22Rv1 (cell line): Measurements from ENCODE around the gene LRWD1.
A peak's percentile ranks its signal among the peaks of the same experiment; 100 is the strongest.
"Not testable (repeated sequence)": the region's sequence is repeated elsewhere in the genome, so short reads cannot be mapped to it uniquely, and the experiment has no call there.

Experiments used
- H3K27ac ChIP-seq: fragments of 450-650 bp; 2 replicates; pipeline ENCODE4 v1.5.1; 2017
- TF ChIP-seq, protein P1 (sequence below): fragments of 450-650 bp; IDR thresholded peaks from 2 replicates; pipeline ENCODE4 v1.5.1; 2017; ENCODE audit warnings: mild to moderate bottlenecking

The LRWD1 gene

DNA sequence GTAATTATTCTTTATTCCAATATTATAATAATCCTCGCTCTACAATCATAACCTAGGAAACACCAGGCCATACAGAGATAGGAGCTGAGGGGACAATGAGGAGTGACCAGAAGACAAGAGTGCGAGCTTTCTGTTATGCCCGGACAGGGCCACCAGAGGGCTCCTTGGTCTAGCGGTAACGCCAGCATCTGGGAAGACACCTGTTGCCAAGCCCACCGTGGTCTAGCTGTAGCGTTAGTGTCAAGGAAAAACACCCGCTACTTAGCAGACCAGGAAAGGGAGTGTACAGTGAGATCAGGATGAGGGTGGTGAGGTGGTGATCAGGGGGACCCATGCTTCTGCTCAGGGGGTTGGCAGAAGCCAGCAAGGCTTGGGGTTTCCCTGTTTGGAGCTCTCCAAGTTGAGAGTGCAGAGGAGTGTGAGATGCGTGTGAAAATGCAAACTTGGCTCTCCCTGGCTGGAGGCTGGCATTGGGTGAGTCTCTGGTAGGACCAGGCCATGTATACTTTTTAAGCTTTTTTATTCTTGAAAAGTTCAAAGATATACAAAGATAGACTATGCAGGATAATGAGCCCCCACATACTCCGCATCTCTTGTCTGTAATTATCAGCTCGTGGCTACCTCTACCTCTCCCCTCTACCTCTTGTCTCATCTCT, 15.3 kb downstream of the LRWD1 start:
- TF ChIP-seq, protein P1, sequence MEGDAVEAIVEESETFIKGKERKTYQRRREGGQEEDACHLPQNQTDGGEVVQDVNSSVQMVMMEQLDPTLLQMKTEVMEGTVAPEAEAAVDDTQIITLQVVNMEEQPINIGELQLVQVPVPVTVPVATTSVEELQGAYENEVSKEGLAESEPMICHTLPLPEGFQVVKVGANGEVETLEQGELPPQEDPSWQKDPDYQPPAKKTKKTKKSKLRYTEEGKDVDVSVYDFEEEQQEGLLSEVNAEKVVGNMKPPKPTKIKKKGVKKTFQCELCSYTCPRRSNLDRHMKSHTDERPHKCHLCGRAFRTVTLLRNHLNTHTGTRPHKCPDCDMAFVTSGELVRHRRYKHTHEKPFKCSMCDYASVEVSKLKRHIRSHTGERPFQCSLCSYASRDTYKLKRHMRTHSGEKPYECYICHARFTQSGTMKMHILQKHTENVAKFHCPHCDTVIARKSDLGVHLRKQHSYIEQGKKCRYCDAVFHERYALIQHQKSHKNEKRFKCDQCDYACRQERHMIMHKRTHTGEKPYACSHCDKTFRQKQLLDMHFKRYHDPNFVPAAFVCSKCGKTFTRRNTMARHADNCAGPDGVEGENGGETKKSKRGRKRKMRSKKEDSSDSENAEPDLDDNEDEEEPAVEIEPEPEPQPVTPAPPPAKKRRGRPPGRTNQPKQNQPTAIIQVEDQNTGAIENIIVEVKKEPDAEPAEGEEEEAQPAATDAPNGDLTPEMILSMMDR = peak; percentile 91
- H3K27ac ChIP-seq = not testable (repeated sequence)

DNA sequence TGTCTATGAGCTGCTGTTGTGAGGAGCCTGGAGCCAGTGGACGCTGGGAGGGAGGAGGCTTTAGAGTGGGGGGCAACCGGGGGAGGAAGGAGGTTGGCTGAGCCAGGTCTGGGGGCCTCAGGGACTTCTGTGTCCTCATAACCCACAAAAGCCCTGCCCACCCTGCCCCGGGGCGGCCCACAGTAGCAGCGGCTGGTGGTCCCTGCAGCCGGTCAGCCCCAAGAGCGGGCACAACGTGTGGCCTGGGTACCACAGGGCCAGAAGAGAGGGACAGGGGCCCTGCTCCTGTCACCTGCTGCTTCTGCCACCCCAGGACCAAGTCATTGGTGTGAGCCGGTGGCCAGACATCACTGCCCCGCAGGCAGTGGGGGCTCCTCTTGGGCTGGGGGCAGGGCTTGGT, 17.2 kb downstream of the LRWD1 start:
- H3K27ac ChIP-seq = not testable (repeated sequence)

DNA sequence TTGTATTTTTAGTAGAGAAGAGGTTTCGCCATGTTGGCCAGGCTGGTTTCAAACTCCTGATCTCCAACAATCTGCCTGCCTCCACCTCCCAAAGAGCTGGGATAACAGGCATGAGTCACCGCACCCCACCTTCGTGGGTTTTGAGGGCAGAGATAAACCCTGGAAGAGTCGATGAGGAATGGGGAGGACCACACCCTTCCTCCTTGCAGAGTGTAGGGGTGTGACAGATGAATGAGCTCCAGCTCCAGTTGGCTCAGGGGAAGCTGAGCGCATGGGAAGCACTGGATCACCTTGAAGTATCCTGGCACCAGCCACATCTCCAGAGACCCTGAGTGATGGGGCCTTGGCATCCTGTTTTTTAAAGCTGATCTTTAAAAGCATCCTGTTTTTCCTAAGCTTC, 19.5 kb downstream of the LRWD1 start:
- not testable (repeated sequence) for H3K27ac ChIP-seq

DNA sequence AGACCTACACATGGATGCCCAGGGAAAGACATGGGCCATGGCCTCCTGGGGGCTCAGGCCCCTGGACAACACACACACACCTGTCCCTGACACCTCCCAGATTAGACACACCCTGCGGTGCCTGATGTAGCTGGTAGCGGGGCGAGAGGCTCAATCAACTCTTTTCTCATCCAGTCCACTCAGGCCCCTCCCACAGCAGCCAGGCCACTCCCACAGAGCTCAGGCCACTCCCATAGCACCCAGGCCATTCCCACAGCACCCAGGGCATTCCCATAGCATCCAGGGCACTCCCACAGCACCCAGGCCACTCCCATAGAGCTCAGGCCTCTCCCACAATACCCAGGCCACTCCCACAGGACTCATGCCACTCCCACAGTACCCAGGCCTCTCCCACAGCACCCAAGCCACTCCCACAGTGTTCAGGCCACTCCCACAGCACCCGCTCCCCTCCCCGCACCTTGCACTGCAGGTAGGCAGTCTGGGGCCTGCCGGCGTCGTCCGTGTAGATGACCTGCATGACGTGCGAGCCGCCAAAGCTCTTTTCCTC, 25.8 kb downstream of the LRWD1 start:
- not testable (repeated sequence) for H3K27ac ChIP-seq

DNA sequence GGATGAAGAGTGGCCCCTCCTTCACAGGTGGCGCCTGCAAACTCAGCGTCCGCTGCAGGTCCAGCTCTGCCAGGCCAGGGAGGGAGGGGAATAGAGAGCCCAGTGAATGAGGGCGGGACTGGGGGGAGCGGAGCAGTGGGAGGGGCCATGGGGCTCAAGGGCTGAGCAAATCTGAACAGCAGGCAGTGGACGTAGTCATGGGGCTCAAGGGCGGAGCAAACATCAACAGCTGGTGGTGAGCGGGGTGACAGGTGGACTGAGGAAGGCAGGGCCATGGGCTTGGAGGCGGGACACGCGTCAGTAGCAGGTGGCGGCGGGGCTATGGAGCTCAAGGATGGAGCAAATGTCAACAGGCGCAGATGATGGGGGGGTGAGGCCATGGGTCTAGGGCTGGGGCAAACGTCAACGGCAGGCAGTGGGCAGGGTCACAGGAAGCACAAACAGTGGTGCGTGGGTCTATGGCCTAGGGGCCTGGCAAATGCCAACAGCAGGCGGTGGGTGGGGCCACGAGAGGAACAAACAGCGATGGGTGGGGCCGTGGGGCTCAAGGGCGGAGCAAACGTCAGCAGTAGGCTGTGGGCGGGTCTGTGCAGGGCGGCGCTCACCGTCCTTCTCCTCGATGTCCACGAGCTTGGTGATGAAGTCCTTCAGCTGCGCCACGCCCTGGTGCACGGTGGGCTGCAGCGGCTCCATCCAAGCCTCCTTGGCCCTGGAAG, 28.6 kb downstream of the LRWD1 start:
- not testable (repeated sequence) for H3K27ac ChIP-seq

DNA sequence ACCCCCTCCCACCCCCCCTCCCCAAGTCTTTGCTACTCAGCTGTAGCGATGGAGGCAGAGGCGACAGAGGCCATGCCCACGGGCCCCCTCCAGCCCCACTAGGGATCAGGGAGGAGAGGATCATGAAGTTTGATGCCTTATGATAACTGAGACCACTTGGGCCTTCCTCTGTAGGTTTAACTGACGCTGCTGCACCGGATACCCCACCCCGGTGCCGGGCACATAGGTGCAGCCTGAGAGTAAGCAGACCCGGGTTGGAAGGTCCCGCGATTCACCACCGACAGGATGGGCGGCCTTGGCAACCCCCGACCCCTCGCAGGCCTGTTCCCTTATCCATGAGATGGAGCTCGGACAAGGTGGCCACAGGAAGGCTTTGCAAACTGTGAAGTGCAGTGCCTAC, 29.2 kb downstream of the LRWD1 start:
- not testable (repeated sequence) for H3K27ac ChIP-seq

DNA sequence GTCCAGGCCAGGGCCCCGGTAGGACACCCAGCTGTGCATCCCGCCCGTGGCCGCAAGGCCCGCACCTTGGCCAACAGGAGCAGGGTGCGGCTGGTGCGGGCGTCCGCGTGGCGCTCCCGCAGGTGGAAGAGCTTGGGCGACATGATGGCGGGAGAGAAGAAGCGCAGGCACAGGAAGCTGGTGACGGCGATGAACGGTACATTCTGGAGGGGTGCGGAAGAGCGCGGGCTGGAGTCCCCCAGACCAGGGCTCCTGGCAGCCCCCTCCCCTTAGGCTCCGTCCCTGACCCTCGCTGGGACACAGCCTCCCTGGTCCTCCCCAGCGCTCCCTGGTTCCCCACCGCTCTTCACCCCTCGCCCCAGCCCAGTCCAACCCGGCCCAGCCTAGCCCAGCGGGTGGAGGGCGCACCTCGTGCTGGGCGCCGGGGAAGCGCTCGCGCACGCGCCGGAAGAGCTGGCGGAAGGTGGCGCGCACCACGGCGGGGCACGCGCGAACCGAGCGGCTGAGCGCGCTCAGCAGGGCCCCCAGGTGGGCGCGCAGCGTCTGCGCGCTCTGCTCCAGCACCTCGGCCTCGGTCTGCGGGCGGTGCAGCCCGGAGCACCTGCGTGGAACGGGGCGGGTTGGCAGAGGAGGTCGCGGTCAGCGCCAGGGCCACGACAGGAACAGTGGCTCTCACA, 29.8 kb downstream of the LRWD1 start:
- not testable (repeated sequence) for H3K27ac ChIP-seq

DNA sequence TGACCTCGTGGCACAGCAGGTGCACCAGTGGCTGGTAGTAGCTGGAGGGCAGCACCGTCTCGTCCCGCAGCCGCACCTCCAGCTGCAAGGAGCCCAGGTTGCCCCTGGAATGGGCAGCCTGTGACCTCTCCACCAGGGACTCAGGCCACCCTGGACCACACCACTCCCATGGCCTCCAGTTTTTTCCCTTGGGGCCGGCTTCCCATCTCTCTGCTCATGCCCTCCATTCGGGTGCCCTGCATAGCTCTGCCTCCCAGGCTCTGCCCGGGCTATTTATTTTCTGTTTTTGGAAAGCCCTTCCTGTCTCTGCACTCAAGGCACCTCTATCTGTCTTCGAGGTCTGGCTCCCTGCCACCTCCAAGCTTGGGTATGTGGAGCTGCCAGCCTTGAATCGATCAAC, 32.1 kb downstream of the LRWD1 start:
- H3K27ac ChIP-seq = not testable (repeated sequence)

DNA sequence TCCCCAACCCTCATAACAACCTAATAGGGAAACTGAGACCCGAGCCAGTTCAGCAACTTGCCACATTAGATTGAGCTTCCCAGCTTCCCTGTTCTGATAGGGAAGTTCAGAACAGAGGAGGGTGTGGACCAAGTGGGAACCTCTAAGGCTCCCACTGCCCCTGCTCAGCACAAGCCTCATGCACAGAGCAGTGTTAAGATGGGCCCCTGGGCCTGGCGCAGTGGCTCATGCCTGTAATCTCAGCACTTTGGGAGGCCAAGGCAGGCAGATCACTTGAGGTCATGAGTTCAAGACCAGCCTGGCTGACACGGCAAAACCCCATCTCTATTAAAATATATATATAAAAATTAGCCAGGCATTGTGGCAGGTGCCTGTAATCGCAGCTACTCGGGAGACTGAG, 32.5 kb downstream of the LRWD1 start:
- H3K27ac ChIP-seq = not testable (repeated sequence)

DNA sequence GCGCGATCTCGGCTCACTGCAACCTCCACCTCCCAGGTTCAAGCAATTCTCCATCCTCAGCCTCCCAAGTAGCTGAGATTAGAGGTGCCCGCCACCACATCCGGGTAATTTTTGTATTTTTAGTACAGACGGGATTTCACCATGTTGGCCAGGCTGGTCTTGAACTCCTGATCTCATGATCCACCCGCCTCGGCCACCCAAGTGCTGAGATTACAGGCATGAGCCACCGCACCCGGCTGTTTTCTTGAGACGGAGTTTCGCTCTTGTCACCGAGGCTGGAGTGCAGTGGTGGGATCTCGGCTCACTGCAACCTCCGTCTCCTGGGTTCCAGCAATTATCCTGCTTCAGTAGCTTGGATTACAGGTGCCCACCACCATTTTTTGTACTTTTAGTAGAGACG, 33.5 kb downstream of the LRWD1 start:
- H3K27ac ChIP-seq = not testable (repeated sequence)

DNA sequence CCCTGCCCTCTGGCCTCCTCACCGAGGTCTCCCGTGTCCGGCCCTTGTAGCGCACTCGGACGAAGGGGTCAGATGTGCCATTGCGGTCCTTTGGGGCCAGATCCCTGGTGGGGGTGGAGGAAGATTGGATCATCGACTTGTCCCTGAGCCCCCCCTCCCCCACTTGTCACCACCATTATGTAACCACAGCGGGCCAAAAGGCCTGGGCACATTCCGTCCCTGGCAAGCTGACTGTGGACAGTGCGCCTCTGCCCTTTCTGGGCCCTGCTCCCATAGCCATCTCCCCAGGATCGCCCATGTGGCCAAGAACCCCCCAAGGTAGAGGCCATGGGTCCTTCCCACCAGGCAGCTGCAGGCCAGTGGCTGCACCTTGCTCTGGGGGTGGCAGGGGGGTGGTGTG, 38.4 kb downstream of the LRWD1 start:
- H3K27ac ChIP-seq = not testable (repeated sequence)

DNA sequence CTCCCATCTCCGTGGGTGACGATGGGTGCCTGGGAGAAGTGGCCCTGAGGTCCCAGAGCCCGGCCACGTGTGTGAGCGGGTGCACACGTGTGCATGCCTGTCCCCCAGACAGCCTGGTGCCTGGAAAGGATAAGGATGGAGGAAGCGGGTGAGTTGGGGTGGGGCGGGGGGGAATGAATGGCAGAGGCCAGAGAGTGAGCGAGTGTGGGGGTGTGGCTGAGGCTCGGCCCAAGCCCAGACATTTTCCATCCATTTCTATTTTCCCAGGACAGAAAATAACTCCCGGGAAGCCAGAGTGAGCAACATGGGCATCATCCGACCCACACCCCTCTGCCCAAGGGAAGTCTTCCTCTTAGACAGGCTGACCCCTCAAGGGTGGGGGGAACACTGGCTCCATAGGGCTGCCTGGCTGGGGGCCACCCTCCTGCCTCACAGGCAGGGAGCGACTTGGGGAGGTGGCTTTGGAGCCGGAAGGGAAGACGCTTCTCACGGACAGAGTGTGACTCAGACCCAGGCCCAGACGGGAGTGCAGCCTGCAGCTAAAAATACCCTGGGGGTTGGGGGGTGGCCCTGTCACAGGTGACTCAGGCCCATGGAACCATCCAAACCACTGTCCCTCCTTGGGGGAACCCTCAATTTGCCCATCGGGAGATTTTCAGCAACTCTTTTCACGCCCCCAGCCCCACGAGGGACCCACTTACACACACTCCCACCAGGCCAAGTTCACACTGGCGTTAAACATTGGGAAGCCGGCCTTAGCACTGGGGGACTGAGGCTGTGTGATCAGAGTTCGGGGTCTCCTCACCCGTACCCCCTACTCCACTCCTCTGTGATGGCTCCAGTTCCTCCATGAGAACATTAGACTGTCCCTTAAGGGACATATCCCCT, 40.8 kb downstream of the LRWD1 start:
- H3K27ac ChIP-seq = not testable (repeated sequence)

DNA sequence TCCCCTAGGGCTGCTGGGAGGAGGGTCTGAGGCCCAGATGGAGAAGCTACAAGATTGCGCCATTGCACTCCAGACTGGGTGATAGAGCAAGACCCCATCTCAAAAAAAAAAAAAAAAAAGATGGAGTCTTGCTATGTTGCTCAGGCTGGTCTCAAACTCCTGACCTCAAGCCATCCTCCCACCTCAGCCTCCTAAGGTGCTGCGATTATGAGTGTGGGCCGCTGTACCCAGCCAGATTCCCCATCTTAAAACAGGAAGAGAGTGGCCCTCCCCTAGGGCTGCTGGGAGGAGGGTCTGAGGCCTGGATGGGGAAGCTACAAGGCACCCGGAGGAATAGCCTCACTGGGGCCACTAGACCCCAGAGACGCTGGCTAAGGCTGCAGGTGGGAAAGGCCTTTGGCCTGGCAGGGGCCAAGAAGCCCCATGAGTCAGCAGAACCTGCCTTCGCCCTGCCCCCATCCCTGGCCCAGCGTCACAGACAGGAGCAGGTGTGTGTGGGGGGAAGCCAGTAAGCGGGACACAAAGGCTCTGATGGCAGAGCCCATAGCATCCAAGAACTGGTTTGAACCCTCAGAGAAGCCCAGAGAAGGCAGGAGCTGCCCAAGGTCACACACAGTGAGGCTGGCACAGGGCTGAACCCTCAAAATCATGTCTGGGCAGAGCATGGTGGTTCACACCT, 42.8 kb downstream of the LRWD1 start:
- not testable (repeated sequence) for H3K27ac ChIP-seq

DNA sequence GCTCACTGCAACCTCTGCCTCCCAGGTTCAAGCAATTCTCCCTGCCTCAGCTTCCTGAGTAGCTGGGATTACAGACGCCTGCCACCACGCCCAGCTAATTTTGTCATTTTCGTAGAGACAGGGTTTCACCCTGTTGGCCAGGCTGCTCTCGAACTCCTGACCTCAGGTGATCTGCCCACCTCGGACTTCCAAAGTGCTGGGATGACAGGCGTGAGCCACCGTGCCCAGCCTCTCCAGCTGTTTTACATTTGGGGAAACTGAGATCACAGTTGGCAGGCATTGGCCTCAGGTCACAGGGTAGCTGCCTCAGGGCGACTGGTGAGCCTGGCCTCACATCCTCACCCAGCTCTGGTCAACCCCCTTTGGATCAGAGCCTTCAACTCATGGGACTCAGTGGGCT, 45.8 kb downstream of the LRWD1 start:
- not testable (repeated sequence) for H3K27ac ChIP-seq

DNA sequence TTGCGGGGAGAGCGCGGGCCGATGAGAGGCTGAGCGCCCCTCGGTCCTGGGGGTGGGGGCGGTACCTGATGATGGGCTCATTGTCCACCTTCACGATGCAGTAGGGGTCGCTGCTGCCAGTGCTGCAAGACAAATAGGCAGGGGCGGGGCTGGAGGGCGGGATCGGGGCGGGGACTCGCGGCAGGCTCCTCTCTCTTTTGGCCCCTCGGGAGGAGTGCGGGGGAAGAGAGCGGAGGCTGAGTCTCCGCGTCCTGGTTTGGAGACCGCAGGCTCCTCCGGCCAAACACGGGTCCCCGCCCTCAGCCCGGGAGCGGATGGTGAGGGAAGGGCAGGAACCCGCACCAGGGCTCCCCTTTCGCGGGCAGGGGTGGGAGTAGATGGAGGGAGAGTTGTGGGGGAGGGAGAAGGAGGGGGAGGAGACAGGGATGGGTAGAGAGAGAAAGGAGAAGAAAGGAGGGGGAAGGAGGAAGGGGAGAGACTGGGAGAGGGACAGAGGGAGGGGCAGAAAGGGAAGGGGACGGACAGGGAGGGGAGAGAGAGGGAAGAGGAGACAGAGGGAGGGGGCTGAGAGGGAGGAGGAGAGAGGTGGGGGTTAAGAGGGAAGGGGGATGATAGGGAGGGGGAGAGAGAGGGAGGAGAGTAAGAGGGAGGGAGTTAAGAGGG, 47.2 kb downstream of the LRWD1 start:
- H3K27ac ChIP-seq = not testable (repeated sequence)

DNA sequence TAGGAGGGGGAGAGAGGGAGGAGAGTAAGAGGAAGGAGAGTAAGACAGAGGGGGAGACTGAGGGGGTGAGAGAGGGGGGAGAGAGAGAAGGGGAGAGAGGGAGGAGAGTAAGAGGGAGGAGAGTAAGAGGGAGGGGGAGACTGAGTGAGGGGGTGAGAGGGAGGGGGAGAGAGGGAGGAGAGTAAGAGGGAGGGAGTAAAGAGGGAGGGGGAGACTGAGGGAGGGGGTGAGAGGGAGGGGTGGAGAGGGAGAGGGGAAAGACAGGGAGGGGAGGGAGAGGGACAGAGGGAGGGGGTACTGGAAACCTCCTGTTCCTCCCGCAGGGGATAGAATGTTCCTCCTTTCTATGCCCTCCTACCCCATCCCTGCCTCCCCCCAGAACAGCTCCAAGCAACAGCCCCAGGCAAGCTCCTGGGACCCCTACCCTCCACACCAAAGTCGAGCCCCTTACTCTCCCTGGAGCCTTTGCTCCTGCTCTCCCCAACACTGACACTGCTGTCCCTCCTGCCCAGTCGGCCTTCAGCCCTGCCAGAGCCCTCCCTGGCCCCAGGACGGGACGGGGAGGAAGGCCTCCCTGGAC, 47.9 kb downstream of the LRWD1 start:
- H3K27ac ChIP-seq = not testable (repeated sequence)

DNA sequence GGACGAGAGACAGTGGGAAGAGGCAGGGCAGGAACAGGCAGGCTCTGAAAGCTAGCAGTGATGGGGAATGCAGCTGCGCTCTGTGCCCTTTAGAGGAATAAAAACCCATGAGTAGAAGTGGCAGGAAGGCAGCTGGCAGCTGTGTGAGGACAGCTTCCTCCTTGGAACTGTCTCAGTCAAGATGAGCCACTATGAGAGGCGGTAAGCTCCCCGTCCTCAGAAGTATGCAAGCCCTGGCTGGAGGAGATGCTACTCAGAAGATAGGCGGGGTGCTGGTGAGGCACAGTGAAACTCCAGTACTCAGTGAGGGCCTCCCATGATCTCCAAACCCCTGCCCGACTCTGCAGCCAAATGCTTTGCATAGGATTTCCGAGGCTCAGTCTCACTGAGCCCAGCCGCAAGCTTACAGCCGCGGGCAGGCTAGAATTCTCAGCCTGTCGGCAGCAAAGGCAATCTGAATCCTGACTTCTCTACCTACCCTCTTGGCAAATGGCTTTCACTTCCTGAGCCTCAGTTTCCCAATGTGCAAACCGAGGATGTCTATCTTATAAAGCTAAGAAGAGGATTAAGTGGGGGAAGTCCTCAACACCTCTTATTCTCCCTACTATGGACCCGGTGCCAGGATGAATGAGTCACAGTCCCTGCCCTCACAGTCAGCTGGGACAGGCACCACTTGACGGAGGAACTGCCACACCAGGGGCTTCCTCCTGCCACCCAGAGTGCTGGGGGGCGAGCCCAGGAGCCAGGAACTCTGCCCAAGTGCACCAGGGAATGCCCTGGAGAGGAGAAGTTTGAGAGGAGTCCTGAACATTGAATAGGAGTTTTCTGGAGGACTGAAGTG, 50.3 kb downstream of the LRWD1 start:
- H3K27ac ChIP-seq = not testable (repeated sequence)

DNA sequence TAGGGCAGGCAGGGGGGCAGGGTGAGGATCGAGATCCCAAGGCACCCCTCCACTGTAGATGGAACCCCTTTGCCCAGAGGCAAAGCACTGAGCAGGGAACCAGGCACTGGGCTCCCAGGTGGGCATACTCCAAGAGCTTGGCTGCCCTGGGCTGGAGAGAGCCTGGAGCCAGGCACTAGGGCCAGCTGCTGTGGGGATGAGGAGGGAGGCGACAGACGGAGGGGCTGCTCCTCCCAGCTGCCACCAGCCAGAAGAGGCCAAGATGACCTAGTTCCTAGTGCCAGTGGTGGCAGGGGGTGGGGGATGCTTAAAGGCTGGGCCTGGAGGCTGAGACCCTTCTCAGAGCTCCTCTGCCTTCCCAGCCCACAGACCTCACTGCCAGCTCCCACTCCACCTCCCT, 51.1 kb downstream of the LRWD1 start:
- not testable (repeated sequence) for H3K27ac ChIP-seq
